HCT116 (cell line): ENCODE measurements around the gene LYRM4. TPM values are rescaled to one million over a fixed set of nuclear protein-coding genes. Genes with fewer than 3 reads are reported as not detected.

Experiments
- ATAC-seq: fragments of 200-7000 bp; cut with Tn5 transposase; 2 replicates; pipeline ENCODE4 v1.9.1; 2020; ENCODE audit warnings: mild to moderate bottlenecking, moderate library complexity
- BruUV-seq: library from RNA; stranded (reverse); fragments of 400-500 nt; replicated peaks from 2 replicates; lab custom pipeline; 2021; lab: Mats Ljungman, UMichigan
- CTCF ChIA-PET: fragments of 300-600 bp; sonication (Branson Sonifier 250); formaldehyde crosslinking; loops from one replicate; lab custom pipeline; 2021; ENCODE audit warnings: antibody characterized with exemption; lab: Charles Lee
- POLR2A ChIA-PET: fragments of 300-600, 350-600 bp; sonication (Branson Sonifier 250); formaldehyde crosslinking; loops from one replicate; lab custom pipeline; 2021; ENCODE audit warnings: antibody characterized with exemption; lab: Charles Lee
- RAD21 ChIA-PET, 2 experiments: fragments of 300-600 bp; sonication (Branson Sonifier 250); formaldehyde crosslinking; loops; one replicate each; lab custom pipeline; 2023; ENCODE audit warnings: low total read pairs in 2 of 2; ENCODE audit not compliant: uncharacterized antibody in 2 of 2, unreplicated experiment in 2 of 2, low non-redundant PET in 1 of 2; lab: Charles Lee
- DNase-seq: peaks from one replicate; pipeline ENCODE4 v3.0.0-alpha.2; 2010; ENCODE audit warnings: low read depth, low spot score
- H2AFZ ChIP-seq: fragments of 200-600 bp; shearing (Covaris generic), sonication (generic); 2 replicates; pipeline ENCODE4 v1.6.1; 2017; ENCODE audit warnings: low read depth, mixed run types, mixed read lengths, antibody characterized with exemption, low read length; ENCODE audit not compliant: poor library complexity, severe bottlenecking
- H3K27ac ChIP-seq: 2 replicates; pipeline ENCODE4 v1.5.1; 2012; ENCODE audit warnings: low read depth, low read length
- H3K27me3 ChIP-seq: fragments of 200-600 bp; sonication (generic); 2 replicates; pipeline ENCODE4 v1.6.1; 2016; ENCODE audit warnings: mixed run types, low read length, mixed read lengths; ENCODE audit not compliant: insufficient read depth
- H3K36me3 ChIP-seq, 2 experiments: fragments of 200-500 bp in 1 of 2; fragments of 200-600 bp in 1 of 2; sonication (Bioruptor generic) in 1 of 2; sonication (generic) in 1 of 2; 2 replicates each; pipeline versions ENCODE4 v1.5.1 to v1.6.1; 2014 to 2016; ENCODE audit warnings: low read length in 2 of 2, inconsistent platforms in 1 of 2, mixed read lengths in 1 of 2, mixed run types in 1 of 2; ENCODE audit not compliant: insufficient read depth in 2 of 2, control insufficient read depth in 1 of 2
- H3K4me1 ChIP-seq, 2 experiments: fragments of 200-600 bp in 1 of 2; sonication (generic) in 1 of 2; 2 replicates each; pipeline versions ENCODE4 v1.5.1 to v1.6.1; 2012 to 2017; ENCODE audit warnings: low read length in 2 of 2, inconsistent platforms in 1 of 2, mild to moderate bottlenecking in 1 of 2, mixed read lengths in 1 of 2, mixed run types in 1 of 2, moderate library complexity in 1 of 2; ENCODE audit not compliant: insufficient read depth in 2 of 2, control insufficient read depth in 1 of 2
- H3K4me2 ChIP-seq: fragments of 200-600 bp; sonication (generic); 2 replicates; pipeline ENCODE4 v1.6.1; 2017; ENCODE audit warnings: mixed run types, low read length, mixed read lengths
- H3K4me3 ChIP-seq, 2 experiments: fragments of 200-600 bp in 1 of 2; sonication (generic) in 1 of 2; replicated peaks in 1 of 2; 2 replicates each; pipeline ENCODE4 v1.5.1; 2011 to 2016; ENCODE audit warnings: low read length in 2 of 2, control low read depth in 1 of 2, low read depth in 1 of 2, mild to moderate bottlenecking in 1 of 2, mixed read lengths in 1 of 2, mixed run types in 1 of 2
- H3K79me2 ChIP-seq: fragments of 200-600 bp; sonication (generic); 2 replicates; pipeline ENCODE4 v1.6.1; 2017; ENCODE audit warnings: mild to moderate bottlenecking, mixed run types, low read length, moderate library complexity, mixed read lengths; ENCODE audit not compliant: insufficient read depth
- H3K9ac ChIP-seq: fragments of 200-600 bp; sonication (generic); 2 replicates; pipeline ENCODE4 v1.6.1; 2016; ENCODE audit warnings: low read length, mixed read lengths
- H3K9me2 ChIP-seq: fragments of 200-600 bp; sonication (generic), shearing (Covaris generic); 2 replicates; pipeline ENCODE4 v1.6.1; 2017; ENCODE audit warnings: mixed run types, mild to moderate bottlenecking, moderate library complexity; ENCODE audit not compliant: insufficient read depth
- H3K9me3 ChIP-seq, 2 experiments: fragments of 200-500 bp in 1 of 2; fragments of 200-600 bp in 1 of 2; sonication (Bioruptor generic) in 1 of 2; sonication (generic) in 1 of 2; 2 replicates each; pipeline ENCODE4 v1.6.1; 2014 to 2017; ENCODE audit warnings: low read length in 2 of 2, mixed read lengths in 2 of 2, inconsistent platforms in 1 of 2, low read depth in 1 of 2, mild to moderate bottlenecking in 1 of 2, mixed run types in 1 of 2, moderate library complexity in 1 of 2; ENCODE audit not compliant: control insufficient read depth in 1 of 2, insufficient read depth in 1 of 2
- H4K20me1 ChIP-seq: fragments of 200-600 bp; sonication (generic), shearing (Covaris generic); 2 replicates; pipeline ENCODE4 v1.6.1; 2017; ENCODE audit warnings: mixed run types, mild to moderate bottlenecking, moderate library complexity; ENCODE audit not compliant: insufficient read depth
- CBX3 ChIP-seq: IDR thresholded peaks from 2 replicates; pipeline ENCODE4 v1.6.1; 2012; ENCODE audit warnings: low read depth
- CEBPB ChIP-seq: IDR thresholded peaks from 2 replicates; pipeline ENCODE4 v1.6.1; 2012; ENCODE audit warnings: low read depth
- EGR1 ChIP-seq: IDR thresholded peaks from 2 replicates; pipeline ENCODE4 v1.6.1; 2012; ENCODE audit warnings: low read depth
- ELF1 ChIP-seq: IDR thresholded peaks from 2 replicates; pipeline ENCODE4 v1.6.1; 2012; ENCODE audit warnings: low read depth, borderline replicate concordance
- FOSL1 ChIP-seq: IDR thresholded peaks from 2 replicates; pipeline ENCODE4 v1.6.1; 2012; ENCODE audit warnings: low read depth
- JUND ChIP-seq: IDR thresholded peaks from 2 replicates; pipeline ENCODE4 v1.6.1; 2012
- MAX ChIP-seq: IDR thresholded peaks from 2 replicates; pipeline ENCODE4 v1.6.1; 2012
- POLR2A ChIP-seq: IDR thresholded peaks from 2 replicates; pipeline ENCODE4 v1.7.0; 2011; ENCODE audit warnings: borderline replicate concordance; ENCODE audit not compliant: insufficient read depth, insufficient read length; ENCODE audit errors: extremely low read depth
- POLR2AphosphoS5 ChIP-seq: IDR thresholded peaks from 2 replicates; pipeline ENCODE4 v1.6.1; 2011; ENCODE audit warnings: mild to moderate bottlenecking, low read depth, low read length, moderate library complexity
- RAD21 ChIP-seq: IDR thresholded peaks from 2 replicates; pipeline ENCODE4 v1.6.1; 2012; ENCODE audit warnings: low read depth, mild to moderate bottlenecking
- REST ChIP-seq: IDR thresholded peaks from 2 replicates; pipeline ENCODE4 v1.6.1; 2012; ENCODE audit warnings: low read depth
- SRF ChIP-seq: IDR thresholded peaks from 2 replicates; pipeline ENCODE4 v1.6.1; 2012; ENCODE audit warnings: low read depth
- TCF7L2 ChIP-seq: IDR thresholded peaks from 2 replicates; pipeline ENCODE4 v1.7.0; 2011; ENCODE audit warnings: borderline replicate concordance, inconsistent platforms; ENCODE audit not compliant: insufficient read depth, insufficient read length; ENCODE audit errors: extremely low read depth
- YY1 ChIP-seq: IDR thresholded peaks from 2 replicates; pipeline ENCODE4 v1.6.1; 2011; ENCODE audit warnings: low read length, low read depth, moderate library complexity, mild to moderate bottlenecking; ENCODE audit not compliant: insufficient replicate concordance; ENCODE audit errors: extremely low read depth
- ZFX ChIP-seq: fragments of 450-650 bp; IDR thresholded peaks from 2 replicates; pipeline ENCODE4 v1.6.1; 2017
- ZNF274 ChIP-seq: fragments of 200-500 bp; sonication (Bioruptor generic); IDR thresholded peaks from 2 replicates; pipeline ENCODE4 v1.6.1; 2014; ENCODE audit warnings: mild to moderate bottlenecking, low read depth, low read length, inconsistent platforms
- intact Hi-C: fragments of 100-400 bp; cut with micrococcal nuclease; formaldehyde crosslinking; loops from 2 replicates; pipeline ENCODE4 v1.10.0; 2022
- total RNA-seq: library from RNA; stranded (reverse); gene quantifications from one replicate; pipeline ENCODE4 v1.2.1, GENCODE V29; 2021; ENCODE audit not compliant: unreplicated experiment
- TF ChIP-seq, protein P1 (sequence below): IDR thresholded peaks from 2 replicates; pipeline ENCODE4 v1.6.1; 2012
- TF ChIP-seq, protein P2 (sequence below): IDR thresholded peaks from 2 replicates; pipeline ENCODE4 v1.6.1; 2011; ENCODE audit warnings: mild to moderate bottlenecking, low read length, moderate library complexity; ENCODE audit not compliant: insufficient replicate concordance; ENCODE audit errors: extremely low read depth
- TF ChIP-seq, protein P3 (sequence below), 3 experiments: fragments of 200-600 bp in 1 of 3; sonication (generic) in 1 of 3; IDR thresholded peaks in 2 of 3; conservative IDR thresholded peaks in 1 of 3; 2 replicates each; pipeline ENCODE4 v1.5.1; 2012 to 2017; ENCODE audit warnings: low read depth in 2 of 3, low read length in 2 of 3, antibody characterized with exemption in 1 of 3, borderline replicate concordance in 1 of 3, control low read depth in 1 of 3, mild to moderate bottlenecking in 1 of 3, mixed read lengths in 1 of 3, mixed run types in 1 of 3, moderate library complexity in 1 of 3; ENCODE audit not compliant: insufficient read depth in 1 of 3

The LYRM4 gene
- total RNA-seq, 1 experiment from 2014 or later, result 30.1 TPM

GRCh38 chr6:5278565-5279120 is 17.9 kb upstream of the LYRM4 start:
- no peak overlapping the region for H3K4me2 ChIP-seq
- H3K4me1 ChIP-seq, result no peaks in the 10 kb centered on the region
- H3K9ac ChIP-seq, result no peak overlapping the region
- ChIA-PET RAD21 (no interaction called here), CTCF (no interaction called here), POLR2A (no interaction called here)
- no peak overlapping the region for H2AFZ ChIP-seq
- no TSS peak for BruUV-seq
- H4K20me1 ChIP-seq, result no peaks in the 10 kb centered on the region; the same call in 1 of the 2 replicates
- ATAC-seq (no peak), DNase-seq (no peak)
- intact Hi-C loops, result no loop called here
- no peak overlapping the region for H3K4me3 ChIP-seq
- H3K36me3 ChIP-seq, result no peaks in the 10 kb centered on the region; a peak in 1 of 4 replicates
- no peaks in the 10 kb centered on the region for H3K9me3 ChIP-seq
- TF ChIP-seq YY1 (no peak), ZFX (no peak), TCF7L2 (no peak), ZNF274 (no peak), POLR2A (no peak), JUND (no peak), RAD21 (no peak), EGR1 (no peak), MAX (no peak), POLR2AphosphoS5 (no peak), ELF1 (no peak), CBX3 (no peak), FOSL1 (no peak), CEBPB (no peak), REST (no peak), SRF (no peak)
- TF ChIP-seq, protein P1, sequence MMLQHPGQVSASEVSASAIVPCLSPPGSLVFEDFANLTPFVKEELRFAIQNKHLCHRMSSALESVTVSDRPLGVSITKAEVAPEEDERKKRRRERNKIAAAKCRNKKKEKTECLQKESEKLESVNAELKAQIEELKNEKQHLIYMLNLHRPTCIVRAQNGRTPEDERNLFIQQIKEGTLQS, result no peak
- TF ChIP-seq, protein P2, sequence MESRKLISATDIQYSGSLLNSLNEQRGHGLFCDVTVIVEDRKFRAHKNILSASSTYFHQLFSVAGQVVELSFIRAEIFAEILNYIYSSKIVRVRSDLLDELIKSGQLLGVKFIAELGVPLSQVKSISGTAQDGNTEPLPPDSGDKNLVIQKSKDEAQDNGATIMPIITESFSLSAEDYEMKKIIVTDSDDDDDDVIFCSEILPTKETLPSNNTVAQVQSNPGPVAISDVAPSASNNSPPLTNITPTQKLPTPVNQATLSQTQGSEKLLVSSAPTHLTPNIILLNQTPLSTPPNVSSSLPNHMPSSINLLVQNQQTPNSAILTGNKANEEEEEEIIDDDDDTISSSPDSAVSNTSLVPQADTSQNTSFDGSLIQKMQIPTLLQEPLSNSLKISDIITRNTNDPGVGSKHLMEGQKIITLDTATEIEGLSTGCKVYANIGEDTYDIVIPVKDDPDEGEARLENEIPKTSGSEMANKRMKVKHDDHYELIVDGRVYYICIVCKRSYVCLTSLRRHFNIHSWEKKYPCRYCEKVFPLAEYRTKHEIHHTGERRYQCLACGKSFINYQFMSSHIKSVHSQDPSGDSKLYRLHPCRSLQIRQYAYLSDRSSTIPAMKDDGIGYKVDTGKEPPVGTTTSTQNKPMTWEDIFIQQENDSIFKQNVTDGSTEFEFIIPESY, result no peak
- TF ChIP-seq, protein P3, sequence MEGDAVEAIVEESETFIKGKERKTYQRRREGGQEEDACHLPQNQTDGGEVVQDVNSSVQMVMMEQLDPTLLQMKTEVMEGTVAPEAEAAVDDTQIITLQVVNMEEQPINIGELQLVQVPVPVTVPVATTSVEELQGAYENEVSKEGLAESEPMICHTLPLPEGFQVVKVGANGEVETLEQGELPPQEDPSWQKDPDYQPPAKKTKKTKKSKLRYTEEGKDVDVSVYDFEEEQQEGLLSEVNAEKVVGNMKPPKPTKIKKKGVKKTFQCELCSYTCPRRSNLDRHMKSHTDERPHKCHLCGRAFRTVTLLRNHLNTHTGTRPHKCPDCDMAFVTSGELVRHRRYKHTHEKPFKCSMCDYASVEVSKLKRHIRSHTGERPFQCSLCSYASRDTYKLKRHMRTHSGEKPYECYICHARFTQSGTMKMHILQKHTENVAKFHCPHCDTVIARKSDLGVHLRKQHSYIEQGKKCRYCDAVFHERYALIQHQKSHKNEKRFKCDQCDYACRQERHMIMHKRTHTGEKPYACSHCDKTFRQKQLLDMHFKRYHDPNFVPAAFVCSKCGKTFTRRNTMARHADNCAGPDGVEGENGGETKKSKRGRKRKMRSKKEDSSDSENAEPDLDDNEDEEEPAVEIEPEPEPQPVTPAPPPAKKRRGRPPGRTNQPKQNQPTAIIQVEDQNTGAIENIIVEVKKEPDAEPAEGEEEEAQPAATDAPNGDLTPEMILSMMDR (IDR thresholded peaks at IDR 0.05 in 2 of 3, conservative IDR thresholded peaks at IDR 0.05 in 1 of 3; ENCODE audit: borderline replicate concordance in 1 of 3, insufficient read depth in 1 of 3, low read depth in 2 of 3, low read length in 2 of 3), result no peak
- H3K79me2 ChIP-seq, result peaks cover 10% of the 10 kb centered on the region; the same call in 1 of the 2 replicates
- H3K27me3 ChIP-seq, result no peaks in the 10 kb centered on the region
- no peak overlapping the region for H3K27ac ChIP-seq
- H3K9me2 ChIP-seq, result no peaks in the 10 kb centered on the region
